NCI-H446 (cell line): ENCODE measurements around the gene WNK3.
"Not testable (repeated sequence)": the region's sequence is repeated elsewhere in the genome, so short reads cannot be mapped to it uniquely, and the experiment has no call there.

Source experiments
- DNase-seq, 2 experiments: peaks; one replicate each; lab custom pipeline; 2025; lab: John Stamatoyannopoulos, UW

The WNK3 gene

GRCh38 chrX:54357414-54358377 lies at the start of gene WNK3:
TSS of gene WNK3 (minus strand) at chrX:54358046.
- DNase-seq, result peak; percentile 42 to 88

GRCh38 chrX:54407266-54407665 lies 49.4 kb upstream of the WNK3 start:
- no peak for DNase-seq

GRCh38 chrX:54397113-54397512 lies 39.3 kb upstream of the WNK3 start:
- DNase-seq, result no peak

- no peak for DNase-seq
Measured at GRCh38 chrX:54386314-54386713, 28.5 kb upstream of the WNK3 start.

GRCh38 chrX:54384661-54385060 lies 26.8 kb upstream of the WNK3 start:
- DNase-seq, result not testable (repeated sequence)

GRCh38 chrX:54359408-54359807 lies 1.6 kb upstream of the WNK3 start:
- no peak for DNase-seq

- DNase-seq, result peak; percentile 48 to 63
Measured at GRCh38 chrX:54358424-54359211, 772 bp upstream of the WNK3 start.

- no peak for DNase-seq
Measured at GRCh38 chrX:54352677-54353076, 5.2 kb downstream of the WNK3 start.

- not testable (repeated sequence) for DNase-seq
Measured at GRCh38 chrX:54337383-54337782, 20.5 kb downstream of the WNK3 start.

- no peak for DNase-seq
Measured at GRCh38 chrX:54325077-54325476, 32.8 kb downstream of the WNK3 start.

GRCh38 chrX:54320067-54320466 lies 37.8 kb downstream of the WNK3 start:
- no peak for DNase-seq

- no peak for DNase-seq
Measured at GRCh38 chrX:54306379-54306778, 51.5 kb downstream of the WNK3 start.

- no peak for DNase-seq
Measured at GRCh38 chrX:54301516-54301915, 56.3 kb downstream of the WNK3 start.

- no peak for DNase-seq
Measured at GRCh38 chrX:54294306-54294705, 63.5 kb downstream of the WNK3 start.

- no peak for DNase-seq
Measured at GRCh38 chrX:54292755-54293154, 65.1 kb downstream of the WNK3 start.

GRCh38 chrX:54291758-54292157 lies 66.1 kb downstream of the WNK3 start:
- DNase-seq, result no peak

GRCh38 chrX:54288968-54289367 lies 68.9 kb downstream of the WNK3 start:
- no peak for DNase-seq

GRCh38 chrX:54288277-54288676 lies 69.6 kb downstream of the WNK3 start:
- peak in 1 of 2 experiments; percentile 25 for DNase-seq

GRCh38 chrX:54281676-54282075 lies 76.2 kb downstream of the WNK3 start:
- no peak for DNase-seq

- DNase-seq, result no peak
Measured at GRCh38 chrX:54280466-54280865, 77.4 kb downstream of the WNK3 start.

- no peak for DNase-seq
Measured at GRCh38 chrX:54271664-54272063, 86.2 kb downstream of the WNK3 start.

- DNase-seq, result no peak
Measured at GRCh38 chrX:54248309-54248708, 109.5 kb downstream of the WNK3 start.

GRCh38 chrX:54246866-54247265 lies 111.0 kb downstream of the WNK3 start:
- DNase-seq, result no peak
